GF-D8 (cell line): ENCODE measurements around the gene PEX13.
"Not testable (repeated sequence)": the region's sequence is repeated elsewhere in the genome, so short reads cannot be mapped to it uniquely, and the experiment has no call there.

Experiments used
- DNase-seq: peaks from one replicate; lab custom pipeline; 2025; lab: John Stamatoyannopoulos, UW

PEX13 gene

GRCh38 chr2:61017556-61018317 lies at the start of gene PEX13, which contains the start of gene PUS10:
Gene PEX13 (plus strand): TSS chr2:61017720. CDS start chr2:61017760, 40 bp downstream.
Gene PUS10 (minus strand): TSS chr2:61018255. CDS start chr2:61011890, 6,365 bp downstream.
- DNase-seq, result peak; percentile 70

- DNase-seq, result no peak
Measured at GRCh38 chr2:60972889-60973656, 44.4 kb upstream of the PEX13 start.

- no peak for DNase-seq
Measured at GRCh38 chr2:60973705-60974104, 43.8 kb upstream of the PEX13 start.

- DNase-seq, result no peak
Measured at GRCh38 chr2:60974652-60975051, 42.9 kb upstream of the PEX13 start.

- DNase-seq, result no peak
Measured at GRCh38 chr2:60976256-60976850, 41.2 kb upstream of the PEX13 start.

- DNase-seq, result no peak
Measured at GRCh38 chr2:60976875-60977561, 40.5 kb upstream of the PEX13 start.

- DNase-seq, result no peak
Measured at GRCh38 chr2:60977562-60977895, 40.0 kb upstream of the PEX13 start.

GRCh38 chr2:60979231-60979630 lies 38.3 kb upstream of the PEX13 start:
- DNase-seq, result peak; percentile 50

- DNase-seq, result no peak
Measured at GRCh38 chr2:60980071-60980815, 37.3 kb upstream of the PEX13 start.

- DNase-seq, result not testable (repeated sequence)
Measured at GRCh38 chr2:60982066-60982465, 35.5 kb upstream of the PEX13 start.

GRCh38 chr2:60984720-60985119 lies 32.8 kb upstream of the PEX13 start:
- DNase-seq, result peak; percentile 49

GRCh38 chr2:60987041-60987440 lies 30.5 kb upstream of the PEX13 start:
- DNase-seq, result no peak

GRCh38 chr2:60987656-60988055 lies 29.9 kb upstream of the PEX13 start:
- not testable (repeated sequence) for DNase-seq

GRCh38 chr2:60989259-60989658 lies 28.3 kb upstream of the PEX13 start:
- no peak for DNase-seq

- DNase-seq, result no peak
Measured at GRCh38 chr2:60991644-60992043, 25.9 kb upstream of the PEX13 start.

- DNase-seq, result peak; percentile 57
Measured at GRCh38 chr2:60992985-60993392, 24.5 kb upstream of the PEX13 start.

- no peak for DNase-seq
Measured at GRCh38 chr2:60994131-60994530, 23.4 kb upstream of the PEX13 start.

GRCh38 chr2:60998628-60999545 lies 18.6 kb upstream of the PEX13 start:
- no peak for DNase-seq

GRCh38 chr2:61005736-61006135 lies 11.8 kb upstream of the PEX13 start:
- DNase-seq, result no peak

- DNase-seq, result no peak
Measured at GRCh38 chr2:61006486-61007105, 10.9 kb upstream of the PEX13 start.
